NCI-H2196 (cell line): ENCODE results near the gene CALCB.

Experiments used
- DNase-seq: peaks from one replicate; lab custom pipeline; 2025; ENCODE audit not compliant: unreplicated experiment; lab: John Stamatoyannopoulos, UW

CALCB gene

DNA sequence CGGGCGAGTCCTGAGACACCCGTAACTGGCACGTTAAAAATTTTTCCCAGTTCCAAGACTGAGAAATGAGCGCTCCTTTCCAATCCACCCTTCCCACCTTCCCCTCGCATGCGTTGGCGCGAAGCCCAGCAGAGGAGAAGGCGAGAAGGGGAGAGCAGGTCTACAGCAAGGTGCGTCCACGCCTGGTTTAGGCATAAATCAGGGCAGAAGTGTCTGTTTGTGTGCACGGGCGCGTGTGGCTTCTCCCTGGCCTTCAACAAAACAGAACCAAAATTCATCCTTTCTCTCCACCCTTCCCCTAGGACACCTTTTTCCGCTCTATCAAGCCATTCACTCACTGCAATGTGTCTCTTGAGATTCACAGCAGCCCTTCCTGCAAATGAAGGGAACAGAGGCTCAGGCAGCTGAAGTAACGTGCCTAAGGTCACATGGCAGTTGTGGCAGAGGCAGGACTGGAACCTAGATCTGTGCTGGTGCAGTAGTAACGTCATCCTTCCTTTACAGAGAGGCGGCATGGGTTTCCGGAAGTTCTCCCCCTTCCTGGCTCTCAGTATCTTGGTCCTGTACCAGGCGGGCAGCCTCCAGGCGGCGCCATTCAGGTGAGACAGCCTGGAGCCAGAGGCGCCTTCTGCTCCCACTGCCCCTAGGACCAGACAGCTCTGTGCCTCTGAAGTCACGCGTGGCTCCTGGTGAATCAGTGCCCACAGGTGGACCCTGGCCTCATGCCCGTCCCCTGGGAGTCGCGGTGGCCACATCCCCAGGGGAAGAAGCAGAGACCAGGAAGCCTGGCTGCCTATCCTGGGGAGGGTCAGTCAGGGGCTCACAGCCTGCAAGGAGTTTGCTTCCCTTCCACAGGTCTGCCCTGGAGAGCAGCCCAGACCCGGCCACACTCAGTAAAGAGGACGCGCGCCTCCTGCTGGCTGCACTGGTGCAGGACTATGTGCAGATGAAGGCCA is 1.1 kb downstream of the CALCB start:
- DNase-seq, result peak; percentile 86

DNA sequence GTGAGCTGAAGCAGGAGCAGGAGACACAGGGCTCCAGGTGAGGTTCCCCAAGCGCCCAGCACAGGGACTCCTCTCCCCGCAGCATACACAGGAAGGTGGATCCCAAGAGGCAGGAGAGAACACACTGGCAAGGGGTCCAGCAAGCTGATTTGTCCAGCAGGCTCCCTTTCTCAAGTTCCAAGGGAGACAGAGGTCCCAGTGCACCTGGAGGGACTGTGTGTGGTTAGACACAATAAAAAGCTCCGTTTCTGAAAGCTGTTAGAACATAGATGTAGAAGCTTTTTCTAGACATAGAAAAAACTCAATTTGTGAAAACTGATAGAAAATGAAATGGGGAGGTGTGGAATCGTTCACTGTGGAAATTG is 1.8 kb downstream of the CALCB start:
- no peak for DNase-seq

DNA sequence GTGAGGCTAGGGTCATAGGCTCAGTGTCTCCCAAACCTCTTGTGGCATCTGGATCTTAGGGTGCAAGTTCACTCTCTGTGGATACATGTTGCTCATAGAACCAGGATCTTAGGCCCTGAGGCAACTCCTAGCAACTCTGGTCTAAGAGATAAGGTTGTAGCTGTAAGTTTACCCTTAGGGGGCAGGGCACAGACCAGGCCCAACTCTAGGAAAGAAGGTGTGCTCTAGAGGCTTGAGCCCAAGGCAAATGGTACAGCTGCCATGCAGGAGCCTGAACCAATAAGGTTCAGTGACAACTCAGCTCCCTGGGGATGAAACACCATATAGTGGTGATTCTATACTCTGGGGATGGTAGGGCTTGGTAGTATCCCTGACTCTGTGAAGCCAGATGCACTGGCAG is 17.8 kb downstream of the CALCB start:
- DNase-seq, result no peak

DNA sequence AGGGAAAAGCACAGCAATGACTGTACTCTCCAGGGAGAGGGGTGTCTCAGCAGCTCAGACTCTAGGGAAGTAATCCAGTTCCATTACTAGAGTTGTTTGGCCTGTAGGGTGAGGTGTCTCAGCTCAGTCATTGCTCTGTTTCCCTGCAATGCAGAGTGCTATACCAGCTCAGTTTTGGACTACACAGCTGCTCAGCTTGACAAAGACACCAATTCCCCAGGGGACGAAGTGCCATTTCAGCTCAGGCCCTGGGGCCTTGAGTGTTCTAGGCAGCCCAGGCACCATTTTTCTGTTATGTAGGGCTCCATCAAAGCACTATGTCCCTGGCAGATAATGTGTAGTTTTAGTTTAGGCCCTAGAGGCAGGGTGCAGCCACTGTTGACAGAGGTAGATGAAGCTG is 18.2 kb downstream of the CALCB start:
- DNase-seq, result no peak

DNA sequence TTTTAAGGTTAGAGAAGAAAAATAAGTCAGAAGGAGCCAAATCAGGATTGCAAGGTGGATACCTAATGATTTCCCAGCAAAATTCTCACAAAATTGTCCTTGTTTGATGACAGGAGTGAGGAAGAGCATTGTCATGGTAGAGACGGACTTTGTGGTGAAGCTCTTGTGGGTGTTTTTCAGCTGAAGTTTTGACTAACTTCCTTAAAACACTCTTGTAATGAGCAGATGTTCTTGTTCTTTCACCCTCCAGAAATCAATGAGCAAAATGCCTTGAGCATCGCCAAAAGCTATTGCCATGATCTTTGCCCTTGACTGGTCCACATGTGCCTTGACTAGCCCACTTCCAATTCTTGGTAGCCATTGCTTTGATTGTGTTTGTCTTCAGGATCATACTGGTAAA is 20.0 kb downstream of the CALCB start:
- DNase-seq, result no peak

DNA sequence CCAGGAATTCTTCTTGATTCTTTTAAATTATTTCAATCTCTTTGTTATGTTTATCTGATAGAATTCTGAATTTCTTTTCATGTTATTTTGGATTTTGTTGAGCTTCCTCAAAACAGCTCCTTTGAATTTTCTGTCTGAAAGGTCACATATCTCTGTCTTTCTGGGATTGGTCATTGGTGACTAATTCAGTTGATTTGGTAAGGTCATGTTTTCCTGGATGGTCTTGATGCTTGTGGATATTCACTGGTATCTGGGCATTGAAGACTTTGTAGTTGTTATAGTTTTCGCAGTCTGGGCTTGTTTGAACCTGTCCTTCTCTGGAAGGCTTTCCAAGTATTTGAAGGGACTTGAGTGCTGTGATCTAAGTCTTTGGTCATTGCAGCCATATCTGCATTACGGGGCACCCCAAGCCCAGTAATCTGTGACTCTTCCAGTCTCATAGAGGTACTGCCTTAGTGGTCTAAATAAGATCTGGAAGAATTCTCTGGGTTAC is 22.4 kb downstream of the CALCB start:
- DNase-seq, result no peak

DNA sequence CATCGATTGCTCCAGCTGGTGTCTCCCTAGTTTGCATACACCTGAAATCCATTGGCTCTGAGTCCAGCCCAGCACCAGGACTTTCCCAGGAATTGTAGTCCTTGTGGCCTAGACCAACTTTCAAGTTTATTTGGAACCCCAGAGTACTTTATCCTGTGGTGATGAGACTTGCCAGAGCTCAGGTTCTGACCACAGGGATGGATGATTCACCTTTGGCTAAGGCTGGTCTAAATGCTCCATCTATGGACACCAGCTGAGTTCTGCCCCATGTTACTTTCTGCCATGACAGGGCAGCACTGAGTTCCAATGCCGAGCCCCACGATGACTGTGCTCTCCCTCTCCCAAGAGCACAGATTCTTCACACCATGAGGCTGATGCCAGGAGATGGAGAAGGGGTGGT is 24.0 kb downstream of the CALCB start:
- no peak for DNase-seq

DNA sequence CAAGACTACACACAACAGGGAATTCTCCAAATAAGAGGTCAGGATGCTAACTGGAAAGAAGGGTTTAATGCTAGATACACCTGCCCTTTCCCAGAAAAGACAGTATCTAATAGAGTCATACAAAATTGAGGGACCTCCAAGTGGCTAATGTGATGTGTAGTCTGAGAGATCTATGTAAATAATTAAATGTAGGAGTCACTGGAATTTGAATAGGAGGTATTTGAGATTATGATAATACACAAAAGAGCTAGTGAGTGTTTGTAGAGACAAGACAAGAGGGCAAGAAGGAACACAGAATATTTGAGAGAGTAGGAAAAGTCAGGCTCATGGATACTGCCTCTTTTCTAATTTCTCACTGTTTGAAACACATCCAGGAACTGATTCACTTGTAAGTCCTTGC is 25.9 kb downstream of the CALCB start:
- DNase-seq, result no peak

DNA sequence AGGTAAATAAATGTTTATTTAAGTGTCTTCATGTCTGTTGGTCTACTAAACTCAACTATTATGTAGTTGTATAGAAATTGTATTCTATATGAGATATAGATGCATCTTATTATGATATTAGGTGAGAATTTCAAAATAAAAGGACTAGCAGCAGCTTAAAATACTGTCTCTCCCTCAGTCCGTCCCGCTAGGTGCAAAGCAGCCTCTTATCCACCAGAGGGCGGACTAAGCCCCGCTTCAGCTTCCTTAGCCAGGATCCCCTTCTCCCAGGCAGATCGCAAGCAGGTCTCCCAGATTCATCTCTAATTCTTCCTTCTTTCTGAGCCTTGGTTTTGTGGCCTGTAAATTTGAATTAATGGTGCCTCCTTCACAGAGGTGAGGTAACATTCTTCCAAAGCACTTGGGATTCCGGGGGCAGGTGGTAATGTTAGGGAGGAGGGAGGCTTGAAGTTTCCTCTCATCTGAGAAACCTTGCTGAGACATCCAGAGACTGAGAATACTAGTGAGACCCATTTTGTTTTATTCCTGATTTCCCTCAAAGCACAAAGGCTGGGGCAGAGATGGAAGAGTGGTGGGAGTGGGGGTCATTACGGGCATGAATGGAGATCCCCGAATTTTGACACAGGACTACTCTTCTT is 27.8 kb downstream of the CALCB start:
- peak; percentile 62 for DNase-seq

DNA sequence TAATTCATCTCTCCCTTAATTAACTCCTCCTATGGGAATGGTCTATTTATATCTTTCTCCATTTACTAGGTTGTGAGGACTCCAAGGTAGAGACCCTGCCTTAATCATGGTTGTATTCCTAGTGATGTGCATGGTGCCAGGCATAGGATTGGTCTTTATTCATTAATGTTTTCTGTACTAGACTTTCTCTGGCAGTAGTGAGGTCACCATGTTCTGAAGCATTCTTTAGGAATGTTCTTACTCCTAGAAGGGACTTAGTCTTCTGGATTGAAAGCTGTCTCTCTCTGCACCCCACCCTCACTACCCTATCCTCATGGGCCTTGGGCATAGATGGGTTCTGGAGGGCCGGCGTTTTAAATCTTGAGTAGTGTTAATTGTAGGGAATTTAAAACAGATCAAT is 30.8 kb downstream of the CALCB start:
- no peak for DNase-seq

DNA sequence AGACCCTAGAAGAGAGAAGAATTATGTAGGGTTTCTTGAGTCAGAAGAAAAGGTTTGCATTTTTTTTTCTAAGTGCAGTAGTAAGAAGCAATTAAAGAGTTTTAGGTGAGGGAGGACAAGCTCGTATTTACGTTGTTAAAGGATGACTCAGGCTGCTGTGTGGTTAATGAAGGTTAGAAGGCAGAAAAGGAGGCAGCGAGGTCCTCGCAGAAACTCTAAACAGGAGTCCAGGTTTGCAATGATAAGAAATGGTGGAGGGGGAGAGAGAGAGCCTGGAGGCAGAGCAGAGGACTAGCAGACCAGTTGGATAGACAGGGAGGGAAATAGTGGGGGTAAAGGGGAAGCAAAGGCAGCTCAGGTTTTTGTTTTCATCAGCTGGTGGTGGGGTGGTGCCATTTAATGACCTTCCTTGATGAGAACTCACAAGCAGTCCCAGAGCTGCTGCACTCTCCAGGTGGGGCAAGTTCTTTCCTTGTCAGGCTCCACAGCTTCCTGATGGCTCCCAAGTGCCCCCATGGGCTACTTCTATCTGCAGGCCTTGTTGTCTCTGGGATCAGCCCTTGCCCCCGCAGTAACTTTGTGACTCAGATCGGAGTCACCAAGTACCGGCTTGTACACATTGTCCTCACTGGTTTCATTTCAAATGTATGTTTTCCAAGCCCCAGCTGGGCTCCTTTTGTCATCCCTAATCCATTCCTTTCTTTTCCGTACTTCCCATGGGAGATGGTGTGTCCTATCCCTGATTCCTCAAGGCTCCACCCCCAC is 33.0 kb downstream of the CALCB start:
- DNase-seq, result no peak

DNA sequence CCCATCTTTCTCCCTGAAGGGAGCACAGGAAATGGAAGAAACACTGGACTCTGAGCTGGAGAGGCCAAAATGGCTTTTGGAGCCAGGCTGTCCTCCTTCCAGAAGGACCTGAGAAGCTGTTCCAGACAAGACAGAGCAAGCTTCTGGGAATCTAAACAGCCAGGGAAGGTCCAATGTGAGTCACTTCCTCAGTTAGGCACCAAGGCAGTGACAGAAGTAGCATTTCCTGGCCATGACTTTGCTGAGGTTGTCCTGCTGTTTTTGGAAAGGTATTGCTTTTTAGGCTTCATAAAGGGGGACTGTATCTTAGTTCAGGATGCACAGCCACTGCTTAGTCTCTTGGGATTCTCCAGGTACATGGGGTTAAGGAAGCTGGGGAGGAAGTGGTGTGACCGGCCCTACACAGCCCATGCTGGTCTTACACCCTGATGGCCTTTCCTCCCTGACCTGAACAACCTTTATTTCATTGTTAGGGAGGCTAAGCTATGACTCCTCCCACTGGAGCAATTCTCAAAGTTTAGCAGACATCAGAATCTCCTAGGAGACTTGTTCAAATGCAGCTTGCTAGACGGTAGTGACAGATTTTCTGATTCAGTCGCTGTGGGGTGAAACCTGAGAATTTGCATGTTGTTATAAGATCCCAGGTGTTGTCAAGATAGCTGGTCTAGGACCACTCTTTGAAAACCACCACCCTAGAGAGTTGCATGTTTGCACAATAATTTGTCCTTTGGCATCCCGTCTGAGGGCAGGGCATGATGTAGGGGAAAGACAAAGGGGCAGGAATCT is 34.5 kb downstream of the CALCB start:
- DNase-seq, result no peak

DNA sequence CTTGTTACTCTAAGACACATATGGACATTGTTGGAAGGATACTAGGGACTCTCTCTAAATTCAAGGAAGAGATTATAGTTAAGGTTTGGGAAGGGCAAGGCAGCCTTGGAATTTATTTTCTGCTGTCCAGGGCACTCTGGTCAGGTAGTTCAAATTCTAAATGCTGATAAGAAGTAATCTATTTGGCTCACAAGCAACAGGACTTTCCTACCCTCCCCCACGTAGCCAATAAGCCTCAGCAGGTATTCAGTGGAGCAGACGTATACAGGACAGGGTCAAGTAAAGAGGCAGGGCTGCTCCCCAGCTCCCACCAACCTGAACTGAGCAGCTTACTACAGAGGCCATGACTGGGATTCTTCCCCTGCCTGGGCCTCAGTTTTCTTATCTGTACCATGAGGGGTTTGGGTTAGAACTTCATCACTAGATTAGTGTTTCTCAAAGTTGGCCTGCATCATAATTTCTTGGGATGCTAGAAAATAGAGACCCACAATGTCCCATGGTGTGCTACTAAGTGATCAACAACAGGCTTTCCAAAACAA is 35.3 kb downstream of the CALCB start:
- DNase-seq, result no peak

DNA sequence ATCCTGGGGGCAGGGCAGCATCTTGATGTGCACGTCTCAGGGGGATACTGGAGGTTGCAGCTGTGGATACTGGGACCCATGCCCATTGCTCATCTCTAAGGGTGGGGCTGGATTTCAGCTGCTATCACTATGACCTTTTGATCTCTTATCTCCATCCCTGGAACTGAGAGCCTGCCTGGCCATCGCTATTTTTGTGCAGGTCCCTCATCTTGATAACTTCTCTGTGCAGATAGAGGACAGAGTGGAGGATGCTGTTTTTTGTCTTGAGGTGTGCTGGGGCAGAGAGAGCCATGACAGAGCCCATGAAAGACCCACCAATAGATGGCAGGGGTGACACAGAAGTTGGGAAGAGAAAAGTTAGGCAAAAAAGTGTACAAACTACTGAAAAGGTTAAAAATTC is 36.2 kb downstream of the CALCB start:
- DNase-seq, result no peak

DNA sequence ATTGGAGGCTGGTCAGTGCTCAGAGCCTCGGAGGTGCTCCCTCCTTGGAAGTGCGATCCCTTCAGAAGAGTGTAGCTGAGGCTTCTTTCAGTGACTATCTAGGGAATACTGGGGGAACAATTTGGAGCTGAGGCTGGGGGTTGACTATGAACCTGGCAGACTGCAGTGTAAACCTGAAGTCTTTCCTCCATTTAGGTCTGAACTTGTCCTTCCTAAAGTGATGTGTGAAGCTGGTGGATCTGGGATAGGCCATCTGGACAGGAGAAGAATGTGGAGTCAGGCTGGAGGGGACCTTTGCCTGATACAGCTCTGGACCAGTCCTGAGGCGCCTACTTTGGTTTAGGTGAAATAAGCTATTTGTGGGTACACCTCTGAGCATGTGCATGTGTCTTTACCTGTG is 37.8 kb downstream of the CALCB start:
- no peak for DNase-seq

DNA sequence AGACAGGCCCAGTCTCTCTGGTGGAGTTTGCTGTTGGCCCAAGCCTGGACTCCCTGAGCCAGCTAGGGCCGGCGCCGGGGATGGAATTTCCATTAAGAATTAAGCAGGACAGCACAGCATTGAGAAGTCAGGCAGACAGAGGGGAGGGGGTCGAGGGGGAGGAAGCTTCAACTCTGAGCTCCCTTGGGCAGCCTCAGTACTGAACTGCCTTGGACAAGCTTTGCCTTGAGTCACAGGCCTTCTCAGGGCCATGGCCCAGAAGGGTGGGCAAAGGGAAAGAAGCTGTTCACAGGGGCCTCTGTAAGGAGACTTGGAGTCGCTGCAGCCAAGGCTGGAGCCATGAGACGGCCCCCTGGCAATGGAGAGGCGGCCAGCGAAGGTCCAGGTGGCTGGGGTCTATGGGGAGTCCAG is 38.7 kb downstream of the CALCB start:
- DNase-seq, result no peak

DNA sequence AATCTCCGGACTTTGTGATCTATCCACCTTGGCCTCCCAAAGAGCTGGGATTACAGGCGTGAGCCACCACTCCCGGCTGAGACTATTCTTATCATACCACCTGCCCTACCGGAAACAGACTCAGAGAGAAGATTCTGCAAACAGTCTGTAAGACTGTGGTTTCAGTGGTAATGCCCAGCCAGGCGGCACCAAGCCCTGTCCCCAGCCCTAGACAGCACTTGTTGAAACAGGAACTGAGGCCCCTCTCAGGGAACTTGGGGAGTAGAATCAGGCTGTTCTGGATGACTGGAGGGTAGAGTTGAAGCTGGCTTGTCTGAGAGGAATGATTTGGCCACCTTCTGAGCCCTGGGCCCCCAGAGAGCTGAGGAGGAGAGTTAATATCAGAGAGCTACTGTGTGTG is 40.0 kb downstream of the CALCB start:
- no peak for DNase-seq

DNA sequence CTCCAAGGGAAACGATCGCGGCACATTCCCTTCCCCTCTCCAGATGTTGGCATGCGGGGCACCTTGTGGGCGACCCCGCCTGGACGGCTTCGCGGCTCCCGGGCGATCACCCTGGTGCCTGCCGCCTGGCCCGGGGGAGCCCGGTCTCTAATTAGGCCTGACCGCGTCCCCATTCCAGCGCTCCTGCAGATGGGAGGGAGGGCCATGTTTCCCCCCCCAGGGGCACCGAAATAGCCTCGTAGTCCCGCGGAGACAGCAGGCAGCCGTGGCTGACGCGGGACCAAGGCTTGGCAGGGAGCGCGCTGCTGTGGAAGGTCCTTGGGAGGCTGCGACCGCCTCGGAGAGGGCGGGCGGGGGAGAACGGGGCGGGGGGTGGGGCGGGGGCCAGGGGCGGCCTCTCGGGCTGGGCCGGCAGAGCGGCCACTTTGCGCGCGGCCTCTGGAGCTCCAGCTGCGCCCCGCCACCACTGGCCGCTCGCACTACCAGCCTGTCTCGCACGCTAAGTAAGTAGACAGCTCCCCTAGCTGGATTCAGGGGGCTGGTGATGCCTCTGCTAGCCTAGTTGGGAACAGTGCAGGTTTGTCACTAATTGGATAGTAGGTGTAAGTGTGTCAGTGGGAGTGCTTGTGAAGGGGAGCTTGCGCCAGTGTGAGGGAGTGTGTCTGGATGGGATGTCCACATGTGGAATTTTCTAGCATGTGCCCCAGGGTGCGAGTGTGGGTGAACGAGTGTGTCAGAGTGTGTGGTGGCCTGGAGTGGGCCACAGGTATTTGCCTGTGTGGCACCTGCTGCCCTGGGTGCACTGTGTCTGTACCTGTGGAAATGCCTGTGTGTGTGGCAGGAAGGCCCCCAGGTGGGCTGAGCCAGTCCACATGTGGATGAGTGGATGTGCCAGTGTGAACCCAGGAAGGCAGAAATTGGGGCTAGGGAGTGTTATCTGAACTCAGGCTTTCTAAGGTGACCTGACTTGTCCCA is 41.4 kb downstream of the CALCB start, which contains the start of gene INSC:
INSC (plus strand) TSS at position 423 of the 975 bp plus-strand sequence. CDS start 34,252 bp downstream, outside the sequence.
- DNase-seq, result no peak

DNA sequence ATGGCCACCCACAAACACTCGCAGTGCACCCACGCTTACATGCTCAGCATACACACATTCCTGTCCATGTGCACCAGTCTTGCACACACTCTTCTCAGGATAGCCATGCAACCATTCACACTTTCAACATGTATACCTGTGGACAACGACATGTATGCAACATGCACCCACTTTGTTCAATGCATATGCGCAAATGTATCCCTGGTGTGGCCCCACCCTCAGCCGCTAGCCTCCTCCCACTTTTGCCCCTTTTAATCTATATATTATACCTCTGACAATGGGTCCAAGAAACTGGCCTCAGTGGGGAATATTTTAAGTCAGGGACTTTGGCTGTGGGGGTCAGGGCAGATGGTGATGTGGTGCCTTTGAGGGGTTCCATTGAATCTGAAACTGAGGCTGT is 42.3 kb downstream of the CALCB start:
- DNase-seq, result no peak
